Retina (tissue), 1 donor: ENCODE results near the gene PGS1.
"Not testable (repeated sequence)": the region's sequence is repeated elsewhere in the genome, so short reads cannot be mapped to it uniquely, and the experiment has no call there.

Source experiments
- DNase-seq: peaks from one replicate; pipeline ENCODE4 v3.0.0-alpha.2; 2016

Gene PGS1

GRCh38 chr17:78449983-78450595 lies 71.6 kb downstream of the PGS1 start:
- DNase-seq, result no peak

GRCh38 chr17:78450696-78451345 lies 72.4 kb downstream of the PGS1 start:
- no peak for DNase-seq

GRCh38 chr17:78451753-78452152 lies 73.3 kb downstream of the PGS1 start:
- DNase-seq, result no peak

GRCh38 chr17:78454346-78454745 lies 75.9 kb downstream of the PGS1 start:
- DNase-seq, result no peak

- no peak for DNase-seq
These were observed 79.6 kb downstream of the PGS1 start for GRCh38 chr17:78458091-78458490.

- no peak for DNase-seq
These were observed 80.4 kb downstream of the PGS1 start for GRCh38 chr17:78458736-78459335.

GRCh38 chr17:78459696-78460095 lies 81.2 kb downstream of the PGS1 start:
- DNase-seq, result no peak

GRCh38 chr17:78460176-78460675 lies 81.8 kb downstream of the PGS1 start:
- no peak for DNase-seq

GRCh38 chr17:78460951-78461798 lies 82.7 kb downstream of the PGS1 start:
- DNase-seq, result no peak

GRCh38 chr17:78461799-78462053 lies 83.3 kb downstream of the PGS1 start:
- DNase-seq, result no peak

GRCh38 chr17:78462148-78462547 lies 83.7 kb downstream of the PGS1 start:
- DNase-seq, result no peak

- DNase-seq, result not testable (repeated sequence)
These were observed 87.8 kb downstream of the PGS1 start for GRCh38 chr17:78466109-78466785.

- no peak for DNase-seq
These were observed 88.6 kb downstream of the PGS1 start for GRCh38 chr17:78466786-78467715.

- DNase-seq, result no peak
These were observed 89.9 kb downstream of the PGS1 start for GRCh38 chr17:78468366-78468765.

- DNase-seq, result no peak
These were observed 91.0 kb downstream of the PGS1 start for GRCh38 chr17:78469443-78469842.

- no peak for DNase-seq
These were observed 93.2 kb downstream of the PGS1 start for GRCh38 chr17:78471635-78472034.

GRCh38 chr17:78472035-78472905 lies 93.8 kb downstream of the PGS1 start:
- DNase-seq, result no peak

GRCh38 chr17:78473951-78474613 lies 95.6 kb downstream of the PGS1 start:
- DNase-seq, result no peak
